Cerebellar cortex (tissue), 1 donor: ENCODE results near the gene PYGO2.
"Not testable (repeated sequence)": the region's sequence is repeated elsewhere in the genome, so short reads cannot be mapped to it uniquely, and the experiment has no call there.

Experiments used
- DNase-seq: peaks from one replicate; pipeline ENCODE4 v3.0.0-alpha.2; 2015; ENCODE audit warnings: low spot score

The PYGO2 gene

DNA sequence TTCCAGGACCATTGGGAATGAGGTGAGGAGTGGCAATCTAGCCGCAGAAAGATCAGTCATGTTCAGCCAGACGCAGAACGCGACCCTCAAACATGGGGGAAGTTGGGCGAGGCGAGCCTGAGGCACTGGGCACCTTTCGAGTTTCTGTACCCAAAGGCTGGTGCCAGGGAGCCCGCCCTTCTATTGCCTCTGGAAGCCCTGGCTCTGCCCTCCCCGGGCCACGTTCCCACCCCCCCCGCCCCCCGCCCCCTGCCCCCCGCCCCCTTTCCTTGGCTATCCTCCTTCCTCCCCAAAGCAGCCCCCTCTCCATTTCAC lies 38.8 kb upstream of the PYGO2 start:
- no peak for DNase-seq

DNA sequence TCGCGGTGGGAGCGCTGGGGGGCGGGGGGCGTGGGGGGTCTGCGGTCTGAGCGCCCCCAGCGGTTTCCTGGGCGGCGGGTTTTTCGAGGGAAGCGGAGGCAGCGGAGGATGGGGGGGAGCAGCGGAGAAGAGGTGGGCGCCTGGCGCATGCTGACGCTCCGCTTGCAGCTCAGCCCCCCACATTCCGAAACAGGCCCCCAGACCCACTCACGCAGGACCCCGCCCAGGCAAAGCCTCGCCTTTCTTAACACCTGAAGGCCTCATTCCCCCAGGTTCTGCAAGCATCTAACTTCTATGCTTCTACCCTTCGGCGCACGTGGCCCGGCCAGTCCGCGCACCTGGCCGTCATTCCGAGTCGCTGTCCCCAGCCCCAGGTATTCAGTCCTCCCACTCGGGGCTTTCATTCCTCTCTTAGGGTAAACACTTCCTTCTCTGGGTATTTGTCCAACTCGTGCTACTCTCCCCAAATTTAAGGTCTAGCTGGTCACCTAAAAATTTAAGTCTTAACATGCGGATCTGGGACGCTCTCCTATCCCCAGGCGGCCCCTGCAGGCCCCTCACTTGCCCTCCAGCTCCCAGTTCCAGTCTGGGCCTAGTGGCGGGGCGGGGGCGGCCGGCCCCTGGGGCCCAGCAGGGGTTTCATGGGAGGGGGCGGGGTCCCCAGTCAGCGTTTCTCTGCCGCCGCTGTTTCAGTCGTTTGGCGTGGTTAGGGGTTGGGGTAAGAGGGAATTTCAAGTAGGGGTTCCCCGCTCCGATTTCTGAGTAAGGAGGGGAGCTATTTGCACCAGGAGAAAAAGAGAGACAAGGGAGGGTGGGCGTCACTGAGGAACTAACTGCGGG lies 38.2 kb upstream of the PYGO2 start:
- peak; percentile 61 for DNase-seq

DNA sequence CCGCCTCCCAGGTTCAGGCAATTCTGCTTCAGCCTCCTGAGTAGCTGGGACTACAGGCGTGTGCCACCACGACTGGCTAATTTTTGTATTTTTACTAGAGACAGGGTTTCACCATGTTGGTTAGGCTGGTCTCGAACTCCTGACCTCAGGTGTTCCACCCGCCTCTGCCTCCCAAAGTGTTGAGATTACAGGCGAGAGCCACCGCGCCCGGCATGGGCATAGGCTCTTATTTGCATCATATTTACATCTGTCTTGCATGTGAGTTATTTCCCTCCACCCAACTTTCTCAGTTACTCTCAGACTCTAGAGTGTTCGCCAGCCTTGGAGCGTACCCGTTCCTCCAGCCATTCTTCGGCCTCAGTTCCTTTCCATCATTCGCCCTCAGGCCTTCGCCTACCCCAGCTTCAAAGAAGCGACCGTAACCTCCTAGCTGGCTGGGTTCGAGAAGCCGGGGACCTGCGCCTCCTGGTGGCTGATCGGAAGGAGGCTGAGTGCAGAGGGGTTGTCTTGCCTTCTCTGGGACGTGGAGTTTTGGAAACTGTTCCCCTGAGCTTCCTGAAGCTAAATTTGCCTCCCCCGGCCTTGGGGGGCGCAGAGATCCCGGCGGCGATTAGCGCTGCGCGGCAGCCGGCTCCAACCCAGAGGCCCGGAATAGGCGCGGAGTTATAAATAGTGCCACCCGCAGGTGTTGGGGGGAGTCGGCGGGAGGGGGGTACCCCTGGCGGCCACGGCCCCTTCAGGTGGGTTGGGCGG lies 37.4 kb upstream of the PYGO2 start:
- DNase-seq = peak; percentile 86

DNA sequence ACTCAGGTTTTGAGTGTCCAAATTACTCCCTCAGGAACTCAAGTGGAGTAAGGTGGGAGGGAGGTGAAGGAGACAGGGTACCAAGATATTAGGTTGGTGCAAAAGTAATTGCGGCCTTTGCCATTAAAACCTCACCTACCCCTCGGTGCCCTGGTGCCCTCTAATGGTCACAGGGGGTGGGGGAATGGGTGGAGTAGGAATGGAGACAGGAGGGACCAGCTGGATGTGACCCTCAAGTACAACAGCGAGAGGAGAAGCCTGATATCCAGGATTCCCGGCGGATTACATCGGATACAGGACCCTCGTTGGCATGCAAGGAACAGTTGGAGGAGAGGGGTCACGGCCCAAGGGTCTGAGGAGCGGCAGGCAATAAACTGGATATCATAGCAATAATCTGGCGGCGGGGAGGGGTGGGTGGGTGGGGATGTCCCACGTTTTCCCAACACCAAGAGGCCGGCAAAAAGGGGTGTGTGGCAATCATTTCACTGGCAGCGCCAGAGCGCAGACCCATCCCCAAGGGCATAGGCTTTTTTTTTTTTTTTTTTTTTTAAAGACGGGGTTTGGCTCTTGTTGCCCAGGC lies 36.7 kb upstream of the PYGO2 start:
- DNase-seq = no peak

DNA sequence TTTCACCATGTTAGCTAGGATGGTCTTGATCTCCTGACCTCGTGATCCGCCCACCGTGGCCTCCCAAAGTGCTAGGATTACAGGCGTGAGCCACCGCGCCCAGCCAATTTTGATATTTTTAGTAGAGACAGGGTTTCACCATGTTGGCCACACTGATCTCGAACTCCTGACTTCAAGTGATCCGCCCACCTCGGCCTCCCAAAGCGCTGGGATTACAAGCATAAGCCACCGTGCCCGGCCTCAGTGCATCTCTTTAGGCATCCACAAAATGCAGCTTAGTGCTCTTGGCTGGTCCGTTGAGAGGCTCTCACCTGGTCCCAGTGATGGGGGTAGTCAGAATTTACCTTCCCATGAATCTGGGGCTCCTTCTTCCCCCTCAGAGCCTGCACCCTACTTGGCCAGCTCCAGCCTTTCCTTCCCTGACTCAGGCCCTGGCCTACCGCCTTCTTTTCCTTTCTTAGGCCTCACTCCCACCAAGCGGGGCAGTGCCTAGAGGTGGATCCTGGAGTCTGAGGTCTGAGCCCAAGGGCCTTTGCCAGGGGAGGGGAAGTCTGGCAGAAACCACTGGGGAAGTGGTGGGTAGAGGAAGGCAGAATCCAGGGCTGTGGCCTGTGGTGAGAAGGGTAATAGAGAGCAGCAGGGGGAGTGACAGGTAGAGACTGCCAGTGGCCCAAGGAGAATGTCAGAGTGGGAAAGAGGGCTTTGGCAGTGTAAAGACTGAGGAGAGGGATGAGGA lies 35.6 kb upstream of the PYGO2 start:
- DNase-seq = no peak

DNA sequence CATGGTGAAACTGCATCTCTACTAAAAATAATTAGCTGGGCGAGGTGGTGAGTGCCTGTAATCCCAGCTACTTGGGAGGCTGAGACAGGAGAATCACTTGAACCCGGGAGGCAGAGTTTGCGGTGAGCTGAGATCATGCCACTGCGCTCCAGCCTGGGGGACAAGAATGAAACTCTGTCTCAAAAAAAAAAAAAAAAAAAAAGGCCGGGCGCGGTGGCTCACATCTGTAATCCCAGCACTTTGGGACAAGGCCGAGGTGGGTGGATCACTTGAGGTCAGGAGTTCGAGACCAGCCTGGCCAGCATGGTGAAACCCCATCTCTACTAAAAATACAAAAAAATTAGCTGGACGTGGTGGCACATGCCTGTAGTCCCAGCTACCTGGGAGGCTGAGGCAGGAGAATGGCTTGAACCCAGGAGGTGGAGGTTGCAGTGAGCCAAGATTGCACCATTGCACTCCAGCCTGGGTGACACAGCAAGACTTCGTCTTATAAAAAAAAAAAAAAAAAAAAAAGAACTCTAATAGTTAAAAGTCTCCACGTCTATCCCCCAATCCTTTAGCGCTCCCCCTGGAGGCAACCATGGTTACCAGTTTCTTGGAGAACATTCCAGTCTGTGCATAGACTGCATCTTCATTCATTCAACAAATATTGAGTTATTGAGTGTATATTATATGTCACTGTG lies 33.9 kb upstream of the PYGO2 start:
- peak; percentile 64 for DNase-seq

DNA sequence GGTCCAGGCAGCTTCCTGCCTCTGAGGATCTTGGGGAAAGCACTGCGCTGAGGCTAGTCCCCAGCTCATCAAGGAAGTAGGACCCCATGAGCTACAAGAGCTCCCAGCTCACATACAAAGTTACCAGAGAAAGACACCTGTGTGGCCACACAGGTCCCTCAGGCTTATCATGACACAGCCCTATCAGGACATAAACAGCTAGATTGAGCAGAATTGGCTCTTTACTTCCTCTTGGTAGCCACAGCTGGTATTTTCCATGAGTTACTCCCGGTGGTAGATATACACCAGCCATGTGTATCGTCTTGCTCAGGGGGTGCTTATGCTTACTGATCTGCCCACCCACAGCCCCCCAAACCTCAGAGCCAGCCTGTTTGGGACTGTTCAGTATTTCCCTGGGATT lies 33.0 kb upstream of the PYGO2 start:
- DNase-seq = no peak

DNA sequence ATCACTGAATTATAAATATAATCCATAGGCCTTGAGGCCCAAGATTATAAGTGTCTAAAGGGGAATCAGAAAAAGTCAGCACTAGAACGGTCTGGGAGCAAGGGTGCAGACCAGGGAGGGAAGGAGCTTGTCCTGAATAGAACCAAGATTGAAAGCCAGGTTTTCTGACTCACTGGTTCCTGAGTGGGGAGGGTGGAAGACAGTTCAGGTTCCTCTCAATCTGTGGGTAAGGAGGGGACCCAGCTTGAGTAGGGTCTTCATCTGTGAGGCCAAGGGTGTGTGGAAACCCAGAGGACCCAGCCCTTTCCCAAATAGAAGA lies 32.6 kb upstream of the PYGO2 start:
- DNase-seq = no peak

DNA sequence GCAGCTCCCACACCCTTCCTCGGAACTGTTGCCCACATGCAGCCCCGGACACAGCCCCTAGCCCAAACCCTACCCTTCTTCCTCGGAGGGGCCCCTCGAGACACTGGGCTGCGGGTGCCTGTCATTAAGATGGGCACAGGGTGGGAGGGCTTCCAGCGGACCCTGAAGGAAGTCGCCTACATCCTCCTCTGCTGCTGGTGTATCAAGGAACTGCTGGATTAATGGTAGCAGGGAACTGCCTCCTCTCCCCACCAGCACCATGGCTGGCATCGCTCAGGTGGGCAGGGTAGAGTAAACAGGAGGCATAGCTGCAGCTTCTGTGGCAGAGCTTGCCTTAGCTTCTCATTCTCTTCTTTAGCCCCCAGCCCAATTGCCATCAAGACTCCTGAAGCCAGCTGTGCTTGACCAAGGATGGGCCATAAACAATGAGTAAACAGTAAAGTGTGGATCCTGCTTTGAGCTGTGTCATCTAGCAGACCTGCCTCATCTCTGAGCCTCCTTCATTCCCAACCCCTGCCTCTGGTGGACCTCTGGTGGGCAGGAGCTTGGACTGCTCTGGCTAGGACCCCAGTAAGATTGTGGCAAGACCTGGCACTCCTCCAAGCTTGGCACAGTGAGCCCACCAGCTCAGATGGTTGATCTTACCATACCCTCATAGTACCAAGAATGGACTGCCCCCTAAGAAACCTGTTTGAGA lies 32.1 kb upstream of the PYGO2 start, which contains the start of gene LENEP:
TSS of gene LENEP (plus strand) at position 15 of the 697 bp plus-strand sequence. CDS start at position 37, 22 bp downstream.
- no peak for DNase-seq

DNA sequence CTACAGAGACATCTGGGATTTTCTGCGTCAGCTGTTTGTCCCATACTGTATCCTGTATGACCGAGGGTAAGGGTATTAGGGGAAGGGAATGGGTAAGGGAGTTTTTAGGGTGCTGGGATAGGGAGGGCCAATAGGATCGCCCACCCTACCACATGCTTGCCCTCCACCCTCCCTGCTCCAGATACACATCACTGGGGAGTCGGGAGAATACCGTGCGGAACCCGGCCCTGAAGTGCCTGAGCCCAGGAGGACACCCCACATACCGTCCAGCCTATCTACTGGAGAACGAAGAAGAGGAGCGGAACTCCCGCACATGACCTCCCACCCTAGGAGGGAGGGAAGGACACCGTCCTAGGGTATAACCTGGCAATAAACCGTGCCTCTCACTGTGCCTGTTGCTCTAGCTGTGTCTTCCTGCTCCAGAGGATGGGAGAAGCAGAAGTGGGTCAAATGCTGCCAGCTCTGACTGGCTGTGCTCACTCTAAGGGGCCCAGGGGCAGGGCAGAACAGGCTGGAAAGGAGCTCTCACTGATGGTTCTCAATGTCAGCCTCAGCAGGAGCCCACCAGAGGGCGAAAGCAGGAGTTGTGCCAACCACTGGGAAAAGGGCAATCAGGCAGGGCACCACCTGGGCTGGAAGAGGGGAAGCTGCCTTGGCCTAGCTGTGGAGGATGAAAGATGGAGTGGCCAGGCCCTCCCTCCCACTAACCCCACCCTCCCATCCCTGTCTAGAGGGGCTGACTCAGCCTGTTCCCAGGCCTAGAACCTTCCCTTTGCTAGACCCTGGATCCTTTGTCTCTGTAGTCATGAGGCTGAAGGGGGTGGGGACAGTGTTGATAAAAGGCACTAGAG lies 31.4 kb upstream of the PYGO2 start:
- DNase-seq = no peak

DNA sequence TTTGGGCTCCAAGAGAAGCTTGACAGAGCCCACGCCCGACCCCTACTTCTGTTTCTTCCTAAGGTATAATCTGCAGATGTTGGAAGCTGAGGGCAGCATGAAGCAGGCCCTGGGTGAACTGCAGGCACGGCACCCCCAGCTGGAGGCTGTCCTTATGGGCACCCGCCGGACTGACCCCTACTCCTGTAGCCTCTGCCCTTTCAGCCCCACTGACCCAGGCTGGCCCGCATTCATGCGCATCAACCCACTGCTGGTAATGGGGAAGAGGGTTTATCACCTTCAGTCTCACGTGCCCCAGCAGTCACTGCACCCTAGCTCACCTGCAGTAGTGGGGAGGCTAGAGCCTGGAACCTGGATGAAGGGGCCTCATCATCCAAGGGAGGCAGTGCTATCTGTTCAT lies 28.7 kb upstream of the PYGO2 start:
- DNase-seq = no peak

DNA sequence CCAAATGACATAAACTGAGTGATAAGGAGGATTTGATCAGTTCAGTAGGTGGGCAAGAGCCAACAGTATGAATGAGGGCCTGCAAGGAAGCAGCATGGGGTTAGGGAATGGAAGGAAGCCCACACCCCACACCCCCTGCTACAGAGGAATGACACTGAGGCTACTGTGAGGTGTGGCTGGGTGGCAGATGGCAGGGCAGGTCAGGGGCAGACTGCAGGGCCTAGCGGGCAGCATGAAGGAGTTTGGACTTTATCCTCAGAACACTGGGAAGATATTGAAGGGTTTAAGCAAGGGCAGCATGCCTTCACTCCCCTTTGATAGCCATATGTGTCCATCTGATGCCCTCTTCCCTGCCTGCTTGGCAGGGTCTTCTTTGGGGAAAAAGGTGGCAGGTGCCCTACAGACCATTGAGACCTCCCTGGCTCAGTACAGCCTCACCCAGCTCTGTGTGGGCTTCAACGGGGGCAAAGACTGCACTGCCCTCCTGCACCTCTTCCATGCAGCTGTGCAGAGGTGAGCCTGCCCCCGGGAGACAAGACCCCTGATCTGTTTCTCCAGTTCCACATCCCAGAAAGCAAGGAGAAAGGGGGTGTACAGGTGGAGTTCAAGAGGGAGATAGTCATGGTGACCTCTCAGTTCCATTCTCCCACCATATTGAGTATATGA lies 27.7 kb upstream of the PYGO2 start:
- DNase-seq = no peak

DNA sequence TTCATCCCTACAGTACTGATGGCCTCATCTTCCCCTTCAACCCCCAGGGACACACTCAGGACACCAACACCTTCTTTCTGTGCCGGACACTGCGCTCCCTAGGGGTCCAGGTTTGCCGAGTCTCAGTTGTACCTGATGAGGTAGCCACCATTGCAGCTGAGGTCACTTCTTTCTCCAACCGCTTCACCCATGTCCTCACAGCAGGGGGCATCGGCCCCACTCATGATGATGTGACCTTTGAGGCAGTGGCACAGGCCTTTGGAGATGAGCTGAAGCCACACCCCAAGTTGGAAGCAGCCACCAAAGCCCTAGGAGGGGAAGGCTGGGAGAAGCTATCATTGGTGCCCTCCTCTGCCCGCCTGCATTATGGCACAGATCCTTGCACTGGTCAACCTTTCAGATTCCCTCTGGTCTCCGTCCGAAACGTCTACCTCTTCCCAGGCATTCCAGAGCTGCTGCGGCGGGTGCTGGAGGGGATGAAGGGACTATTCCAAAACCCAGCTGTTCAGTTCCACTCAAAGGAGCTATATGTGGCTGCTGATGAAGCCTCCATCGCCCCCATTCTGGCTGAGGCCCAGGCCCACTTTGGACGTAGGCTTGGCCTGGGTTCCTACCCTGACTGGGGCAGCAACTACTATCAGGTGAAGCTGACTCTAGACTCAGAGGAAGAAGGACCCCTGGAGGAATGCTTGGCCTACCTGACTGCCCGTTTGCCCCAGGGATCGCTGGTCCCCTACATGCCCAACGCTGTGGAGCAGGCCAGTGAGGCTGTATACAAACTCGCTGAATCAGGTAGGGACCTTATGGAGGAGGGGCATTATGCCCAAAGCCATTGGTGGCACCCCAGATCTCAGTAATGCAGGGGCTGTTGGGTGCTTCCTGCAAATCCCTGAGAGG lies 26.7 kb upstream of the PYGO2 start:
- no peak for DNase-seq

DNA sequence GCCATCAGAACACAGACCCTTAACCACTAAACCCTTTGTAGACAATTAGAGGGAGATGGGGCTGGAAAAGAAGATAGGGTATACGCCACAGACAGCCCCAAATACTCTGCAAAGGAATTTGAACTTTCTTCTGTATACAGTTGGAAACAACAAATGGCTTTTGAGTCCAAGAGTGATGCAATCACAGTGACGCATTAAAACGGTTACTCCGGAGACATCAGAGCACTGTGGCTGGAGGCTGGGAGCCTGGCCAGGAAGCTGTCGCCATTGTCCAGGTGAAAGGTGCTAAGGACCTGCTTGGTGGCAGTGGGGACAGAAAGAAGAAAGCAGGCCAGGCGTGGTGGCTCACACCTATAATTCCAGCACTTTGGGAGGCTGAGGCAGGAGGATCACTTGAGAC lies 25.7 kb upstream of the PYGO2 start:
- no peak for DNase-seq

DNA sequence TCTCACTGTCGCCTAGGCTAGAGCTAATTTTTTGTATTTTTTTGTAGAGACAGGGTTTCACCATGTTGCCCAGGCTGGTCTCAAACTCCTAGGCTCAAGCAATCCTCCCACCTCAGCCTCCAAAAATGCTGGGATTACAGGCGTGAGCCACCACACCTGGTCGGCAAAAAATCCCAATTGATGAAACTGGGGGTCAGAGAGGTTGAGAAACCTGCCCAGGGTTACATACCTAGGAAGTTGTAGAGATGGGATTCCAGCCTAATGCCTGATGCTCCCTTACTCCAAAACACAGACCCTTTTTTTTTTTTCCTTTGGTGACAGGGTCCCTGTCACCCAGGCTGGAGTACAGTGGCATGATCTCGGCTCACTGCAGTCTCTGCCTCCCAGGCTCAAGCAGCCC lies 25.2 kb upstream of the PYGO2 start:
- not testable (repeated sequence) for DNase-seq

DNA sequence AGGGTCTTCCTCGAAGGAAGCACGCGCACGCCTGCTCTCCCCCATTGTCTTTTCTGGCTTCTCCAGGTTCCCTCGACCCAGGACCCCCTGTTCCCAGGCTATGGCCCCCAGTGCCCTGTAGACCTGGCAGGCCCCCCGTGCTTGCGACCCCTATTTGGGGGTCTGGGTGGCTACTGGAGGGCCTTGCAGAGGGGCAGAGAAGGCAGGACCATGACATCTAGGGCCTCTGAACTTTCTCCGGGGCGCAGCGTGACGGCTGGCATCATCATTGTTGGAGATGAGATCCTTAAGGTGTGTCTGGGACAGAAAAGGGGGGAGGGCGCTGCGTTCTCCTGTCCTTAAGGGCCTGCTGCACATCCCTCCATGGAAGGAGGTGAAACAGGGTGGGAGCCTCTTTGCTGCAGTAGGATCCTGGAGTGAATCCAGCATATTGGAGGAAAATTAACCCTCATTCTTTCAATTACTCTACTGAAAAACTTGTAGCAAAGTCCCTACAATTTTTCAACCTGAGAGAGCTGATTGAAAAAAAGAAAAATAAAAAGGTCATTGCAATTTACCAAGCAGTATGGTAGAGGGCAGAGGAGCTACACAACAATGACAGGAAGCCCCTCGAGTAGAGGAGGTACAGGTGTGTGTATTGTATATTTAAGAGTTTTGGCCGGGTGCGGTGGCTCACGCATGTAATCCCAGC lies 22.3 kb upstream of the PYGO2 start:
- DNase-seq = no peak

DNA sequence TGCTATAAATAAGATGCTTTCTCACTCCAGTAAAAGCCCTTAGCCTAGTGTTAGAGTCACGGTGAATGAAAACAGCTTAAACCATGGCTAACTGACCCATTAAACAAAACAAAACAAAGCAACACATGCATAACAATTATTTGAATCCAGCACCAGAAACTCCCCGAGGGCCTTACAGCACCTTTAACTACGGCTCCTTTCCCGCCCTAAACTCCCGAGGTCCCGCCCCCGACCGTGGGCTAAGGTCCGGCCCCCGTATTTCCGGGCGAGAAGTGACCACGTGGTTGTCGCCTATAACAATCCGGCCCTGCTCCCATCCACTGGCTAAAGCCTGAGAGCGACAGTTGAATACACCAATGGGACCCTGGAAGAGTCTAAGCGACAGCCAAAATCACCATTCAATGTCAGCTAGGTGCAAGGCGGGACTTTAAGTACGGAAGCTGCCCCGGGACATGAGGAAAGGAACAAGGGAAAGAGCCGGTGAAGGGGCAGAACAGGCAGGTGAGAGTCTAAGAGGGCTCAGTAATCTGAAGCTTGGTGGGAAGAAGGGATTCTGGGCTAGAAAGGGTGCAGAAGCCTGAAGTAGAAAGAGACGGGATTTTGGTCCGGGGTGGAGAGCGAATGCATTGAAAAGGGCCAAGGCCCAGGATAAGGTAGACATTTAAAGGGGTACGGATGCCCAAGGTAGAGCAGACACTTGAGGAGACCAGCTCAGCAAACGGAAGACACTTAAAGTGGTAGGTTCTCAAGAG lies 21.5 kb upstream of the PYGO2 start, which contains the start of gene FLAD1:
TSS of gene FLAD1 (plus strand) at position 448 of the 752 bp plus-strand sequence. CDS start 351 bp downstream, outside the sequence.
- DNase-seq = peak; percentile 100
